Neural progenitor cell (in vitro differentiated cells): ENCODE results near the gene SLC17A8. TPM values are rescaled to one million over a fixed set of nuclear protein-coding genes. Genes with fewer than 3 reads are reported as not detected.

Source experiments
- DNase-seq: peaks from one replicate; pipeline ENCODE4 v3.0.0-alpha.2; 2016; ENCODE audit warnings: low spot score
- H2AFZ ChIP-seq: fragments of 200-600 bp; sonication (generic); replicated peaks from 2 replicates; pipeline ENCODE4 v1.6.1; 2016; ENCODE audit warnings: antibody characterized with exemption
- H3F3A ChIP-seq: fragments of 200-600 bp; sonication (generic); 2 replicates; pipeline ENCODE4 v1.6.1; 2016; ENCODE audit warnings: antibody characterized with exemption, low read depth
- H3K27ac ChIP-seq: fragments of 200-600 bp; sonication (generic); 2 replicates; pipeline ENCODE4 v1.5.1; 2016; ENCODE audit warnings: mild to moderate bottlenecking
- H3K27me3 ChIP-seq: fragments of 200-600 bp; sonication (generic); 2 replicates; pipeline ENCODE4 v1.6.1; 2016; ENCODE audit warnings: mild to moderate bottlenecking, moderate library complexity
- H3K36me3 ChIP-seq: fragments of 200-600 bp; sonication (generic); 2 replicates; pipeline ENCODE4 v1.5.1; 2016
- H3K4me1 ChIP-seq: fragments of 200-600 bp; sonication (generic); 2 replicates; pipeline ENCODE4 v1.6.1; 2016; ENCODE audit warnings: mixed run types
- H3K4me2 ChIP-seq: fragments of 200-600 bp; sonication (generic); 2 replicates; pipeline ENCODE4 v1.6.1; 2016
- H3K4me3 ChIP-seq: fragments of 200-600 bp; sonication (generic); 2 replicates; pipeline ENCODE4 v1.5.1; 2016
- H3K79me2 ChIP-seq: fragments of 200-600 bp; sonication (generic); 2 replicates; pipeline ENCODE4 v1.6.1; 2016; ENCODE audit warnings: low read depth
- H3K9ac ChIP-seq: fragments of 200-600 bp; sonication (generic); 2 replicates; pipeline ENCODE4 v1.6.1; 2016
- H3K9me3 ChIP-seq: fragments of 200-600 bp; sonication (generic); 2 replicates; pipeline ENCODE4 v1.5.1; 2016; ENCODE audit warnings: low read depth
- H4K20me1 ChIP-seq: fragments of 200-600 bp; sonication (generic); 2 replicates; pipeline ENCODE4 v1.6.1; 2016; ENCODE audit warnings: low read depth
- H3K27ac Mint-ChIP-seq: 3 replicates; pipeline ENCODE4 v1.8.0; 2021; ENCODE audit warnings: mixed read lengths
- H3K27me3 Mint-ChIP-seq: 2 replicates; pipeline ENCODE4 v1.8.0; 2022; ENCODE audit warnings: low read depth, mild to moderate bottlenecking, inconsistent platforms, moderate library complexity, mixed read lengths; ENCODE audit not compliant: insufficient read depth
- H3K36me3 Mint-ChIP-seq: 3 replicates; pipeline ENCODE4 v1.8.0; 2021; ENCODE audit warnings: mixed read lengths
- H3K4me1 Mint-ChIP-seq: 3 replicates; pipeline ENCODE4 v1.8.0; 2021; ENCODE audit warnings: mixed read lengths
- H3K4me3 Mint-ChIP-seq: 3 replicates; pipeline ENCODE4 v1.8.0; 2021; ENCODE audit warnings: mild to moderate bottlenecking, moderate library complexity, mixed read lengths
- H3K9me3 Mint-ChIP-seq: 3 replicates; pipeline ENCODE4 v1.8.0; 2020; ENCODE audit warnings: mixed read lengths
- CTCF ChIP-seq: fragments of 200-600 bp; sonication (generic); IDR thresholded peaks from 2 replicates; pipeline ENCODE4 v1.5.1; 2017; ENCODE audit warnings: antibody characterized with exemption, mild to moderate bottlenecking
- EZH2 ChIP-seq: fragments of 200-600 bp; sonication (generic); IDR thresholded peaks from 2 replicates; pipeline ENCODE4 v1.6.1; 2017; ENCODE audit warnings: antibody characterized with exemption, mild to moderate bottlenecking, moderate library complexity
- EZH2phosphoT487 ChIP-seq: fragments of 200-600 bp; sonication (generic); IDR thresholded peaks from 2 replicates; pipeline ENCODE4 v1.6.1; 2017; ENCODE audit warnings: antibody characterized with exemption
- total RNA-seq: library from RNA; depleted of rRNA; stranded (reverse); fragments of >200 nt; gene quantifications from 2 replicates; pipeline ENCODE4 v1.2.3, GENCODE V29; 2015; ENCODE audit warnings: low replicate concordance

Gene SLC17A8
- total RNA-seq, 1 donor from 2014 or later, result not detected

DNA sequence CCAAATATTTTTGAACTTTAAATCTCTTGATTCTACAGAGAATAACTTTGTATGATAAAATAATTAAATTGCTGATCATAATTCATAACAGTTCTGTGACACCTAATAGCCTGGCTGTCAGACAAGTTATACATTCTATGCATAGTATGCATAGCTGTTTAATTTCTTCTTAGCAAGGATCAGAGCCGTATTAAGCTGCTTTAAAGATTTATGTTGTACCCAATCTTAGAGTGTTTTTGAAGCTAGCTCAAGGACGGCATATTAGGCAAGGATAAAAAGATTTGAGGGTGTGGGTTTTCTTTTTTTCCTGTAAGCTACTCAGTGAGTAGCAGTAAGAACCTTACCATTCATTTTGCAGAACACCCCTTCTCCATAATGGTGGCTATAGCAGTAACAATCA, 45.9 kb downstream of the SLC17A8 start:
- TF ChIP-seq EZH2, result no peak
- TF ChIP-seq EZH2phosphoT487, result no peak
- TF ChIP-seq CTCF, result no peak
- H3K4me1 Mint-ChIP-seq, result peaks cover 14% of the 10 kb centered on the region
- Histone ChIP-seq H3K27me3 (no peaks in the 10 kb centered on the region), H3K9me3 (no peaks in the 10 kb centered on the region), H3K4me3 (no peak overlapping the region), H3F3A (no peaks in the 10 kb centered on the region), H3K9ac (no peak overlapping the region), H3K4me1 (no peaks in the 10 kb centered on the region), H2AFZ (no peak overlapping the region), H3K36me3 (no peaks in the 10 kb centered on the region), H3K4me2 (no peak overlapping the region), H3K27ac (no peak overlapping the region), H3K79me2 (no peaks in the 10 kb centered on the region), H4K20me1 (no peaks in the 10 kb centered on the region)
- H3K36me3 Mint-ChIP-seq, result no peaks in the 10 kb centered on the region
- H3K4me3 Mint-ChIP-seq, result no peak overlapping the region
- DNase-seq, result no peak
- H3K9me3 Mint-ChIP-seq, result no peaks in the 10 kb centered on the region
- H3K27me3 Mint-ChIP-seq, result peaks cover 2% of the 10 kb centered on the region
- H3K27ac Mint-ChIP-seq, result no peak overlapping the region

- H3K36me3 Mint-ChIP-seq, result no peaks in the 10 kb centered on the region
- Histone ChIP-seq H3K4me1 (no peaks in the 10 kb centered on the region), H3K36me3 (no peaks in the 10 kb centered on the region), H3K27me3 (no peaks in the 10 kb centered on the region), H3K79me2 (no peaks in the 10 kb centered on the region), H3F3A (no peaks in the 10 kb centered on the region), H4K20me1 (no peaks in the 10 kb centered on the region), H3K4me3 (no peak overlapping the region), H2AFZ (no peak overlapping the region), H3K4me2 (no peak overlapping the region), H3K27ac (no peak overlapping the region), H3K9me3 (no peaks in the 10 kb centered on the region), H3K9ac (no peak overlapping the region)
- TF ChIP-seq EZH2phosphoT487, result no peak
- TF ChIP-seq EZH2, result no peak
- TF ChIP-seq CTCF, result no peak
- H3K27ac Mint-ChIP-seq, result no peak overlapping the region
- peaks cover 14% of the 10 kb centered on the region for H3K4me1 Mint-ChIP-seq
- DNase-seq, result no peak
- peaks cover 2% of the 10 kb centered on the region for H3K27me3 Mint-ChIP-seq
- H3K4me3 Mint-ChIP-seq, result no peak overlapping the region
- no peaks in the 10 kb centered on the region for H3K9me3 Mint-ChIP-seq
Observed at GRCh38 chr12:100403446-100403845, 46.6 kb downstream of the SLC17A8 start.

GRCh38 chr12:100404769-100405407, 48.0 kb downstream of the SLC17A8 start:
- DNase-seq, result peak; percentile 90
- no peaks in the 10 kb centered on the region for H3K4me1 ChIP-seq
- H3K36me3 ChIP-seq, result no peaks in the 10 kb centered on the region
- Mint-ChIP-seq H3K36me3 (no peaks in the 10 kb centered on the region), H3K27me3 (peaks cover 6% of the 10 kb centered on the region), H3K4me3 (no peak overlapping the region), H3K4me1 (peaks cover 6% of the 10 kb centered on the region), H3K27ac (no peak overlapping the region), H3K9me3 (no peaks in the 10 kb centered on the region)
- H3K4me3 ChIP-seq, result no peak overlapping the region
- H3K9ac ChIP-seq, result no peak overlapping the region
- peak; percentile 89 for TF ChIP-seq CTCF
- no peak for TF ChIP-seq EZH2
- TF ChIP-seq EZH2phosphoT487, result no peak
- H3K4me2 ChIP-seq, result no peak overlapping the region
- no peaks in the 10 kb centered on the region for H3F3A ChIP-seq
- H3K27me3 ChIP-seq, result no peaks in the 10 kb centered on the region
- H3K9me3 ChIP-seq, result no peaks in the 10 kb centered on the region
- no peaks in the 10 kb centered on the region for H3K79me2 ChIP-seq
- no peak overlapping the region for H3K27ac ChIP-seq
- H2AFZ ChIP-seq, result peak overlapping the region; percentile 30
- no peaks in the 10 kb centered on the region for H4K20me1 ChIP-seq
